Measurements from ENCODE around the gene MTR. TPM values are rescaled to one million over a fixed set of nuclear protein-coding genes. Genes with fewer than 3 reads are reported as not detected.

The MTR gene
- total RNA-seq (10 to 100 TPM; 51.3 to 66.2 (median 53.6) TPM), polyA plus RNA-seq (10 to 100 TPM in 1 of 3 donors, 1 to 10 TPM in 2; 6.8 to 12.2 (median 7.7) TPM)
- long read RNA-seq, donor 1, partial matches to known transcripts = 11 of 18 reads
- long read RNA-seq, donor 1, other reads (novel, unspliced or antisense) = 7 of 18 reads
- long read RNA-seq, donor 2, full-length matches to known transcripts = 8 of 56 reads
- long read RNA-seq, donor 2, partial matches to known transcripts = 23 of 56 reads
- long read RNA-seq, donor 2, other reads (novel, unspliced or antisense) = 25 of 56 reads

GRCh38 chr1:236795035-236795756 lies at the start of gene MTR:
Gene MTR (plus strand): TSS chr1:236795292. CDS start chr1:236795704, 412 bp downstream.
- 0% methylated on average over 60 to 67 of the region's 67 CpGs for WGBS, 3 donors
- Histone ChIP-seq H3K9me3 (no peaks in the 10 kb centered on the region), H3K27ac (peak within 1 kb of the TSS; percentile 94), H3K4me1 (peaks cover 33% of the 10 kb centered on the region), H3K4me3 (peak within 1 kb of the TSS; percentile 71), H3K27me3 (ENCODE audit: insufficient read depth in 3 of 3, low read length in 2 of 3) (no peaks in the 10 kb centered on the region), H3K36me3 (ENCODE audit: insufficient read depth in 1 of 2, low read depth in 1 of 2) (peaks cover 0 to 4% of the 10 kb centered on the region in 2 donors)
- peak; percentile 98 to 99 for DNase-seq
- intact Hi-C loops (cut with DNase I) = loop anchor here in 1 of 2 donors (10.0 kb wide), 1 partner anchor 190 kb away; the partner anchor contains the start of gene HEATR1
- TF ChIP-seq CTCF (IDR thresholded peaks at IDR 0.05) = no peak
- peak; percentile 95 to 99 (median 97) for ATAC-seq

GRCh38 chr1:236746785-236747184 lies 48.3 kb upstream of the MTR start:
- no peak for TF ChIP-seq CTCF (IDR thresholded peaks at IDR 0.05)
- peaks cover 12 to 100% of the 10 kb centered on the region in 2 donors for H3K36me3 ChIP-seq (ENCODE audit: insufficient read depth in 1 of 2, low read depth in 1 of 2)
- no peak overlapping the region for H3K4me3 ChIP-seq
- peak in 1 of 2 donors; percentile 64 for DNase-seq
- H3K27ac ChIP-seq = peak overlapping the region; percentile 60
- intact Hi-C loops (cut with DNase I) = no loop called here
- WGBS, 3 donors = 50 to 70% (median 57%) methylated on average over 5 of the region's 5 CpGs
- H3K27me3 ChIP-seq (ENCODE audit: insufficient read depth in 3 of 3, low read length in 2 of 3) = no peaks in the 10 kb centered on the region
- no peaks in the 10 kb centered on the region for H3K4me1 ChIP-seq
- peak; percentile 61 to 73 (median 68) for ATAC-seq
- H3K9me3 ChIP-seq = no peaks in the 10 kb centered on the region

- peaks cover 12 to 100% of the 10 kb centered on the region in 2 donors for H3K36me3 ChIP-seq (ENCODE audit: insufficient read depth in 1 of 2, low read depth in 1 of 2)
- intact Hi-C loops (cut with DNase I) = no loop called here
- no peak for TF ChIP-seq CTCF (IDR thresholded peaks at IDR 0.05)
Measured at GRCh38 chr1:236747311-236747985, 47.6 kb upstream of the MTR start.

GRCh38 chr1:236748268-236748870 lies 46.7 kb upstream of the MTR start:
- Histone ChIP-seq H3K27ac (no peak overlapping the region), H3K9me3 (no peaks in the 10 kb centered on the region), H3K27me3 (ENCODE audit: insufficient read depth in 3 of 3, low read length in 2 of 3) (no peaks in the 10 kb centered on the region), H3K4me1 (no peaks in the 10 kb centered on the region), H3K4me3 (no peak overlapping the region), H3K36me3 (ENCODE audit: insufficient read depth in 1 of 2, low read depth in 1 of 2) (peaks cover 12 to 100% of the 10 kb centered on the region in 2 donors)
- no peak for ATAC-seq
- intact Hi-C loops (cut with DNase I) = no loop called here
- TF ChIP-seq CTCF (IDR thresholded peaks at IDR 0.05) = no peak
- 69 to 80% (median 73%) methylated on average over 5 of the region's 5 CpGs for WGBS, 3 donors
- no peak for DNase-seq

More at GRCh38 chr1:236747311-236747985, 47.6 kb upstream of the MTR start:
- H3K9me3 ChIP-seq = no peaks in the 10 kb centered on the region
- no peaks in the 10 kb centered on the region for H3K27me3 ChIP-seq (ENCODE audit: insufficient read depth in 3 of 3, low read length in 2 of 3)
- H3K4me3 ChIP-seq = no peak overlapping the region
- no peaks in the 10 kb centered on the region for H3K4me1 ChIP-seq
- peak overlapping the region; percentile 60 for H3K27ac ChIP-seq
- DNase-seq (no peak), ATAC-seq (no peak)
- WGBS, 3 donors = 69 to 72% (median 71%) methylated on average over 6 of the region's 6 CpGs
